Liver (tissue), 9 donors: Measurements from ENCODE around the gene STX19. TPM values are rescaled to one million over a fixed set of nuclear protein-coding genes. Genes with fewer than 3 reads are reported as not detected.

Source experiments
- DNase-seq: peaks from one replicate; pipeline ENCODE4 v3.0.0-alpha.2; 2017; ENCODE audit warnings: low spot score
- H3K27ac ChIP-seq, 2 donors: one replicate each; pipeline ENCODE4 v1.7.0; 2013; ENCODE audit warnings: inconsistent platforms in 2 of 2, low read length in 2 of 2, control low read depth in 1 of 2, low read depth in 1 of 2, mild to moderate bottlenecking in 1 of 2
- H3K27me3 ChIP-seq, 4 donors: one replicate each; pipeline versions ENCODE4 v1.6.1 to v1.7.0; 2013; ENCODE audit warnings: low read length in 3 of 4, inconsistent platforms in 1 of 4, mild to moderate bottlenecking in 1 of 4, moderate library complexity in 1 of 4; ENCODE audit not compliant: control insufficient read depth in 4 of 4, insufficient read depth in 4 of 4
- H3K36me3 ChIP-seq, 4 donors: one replicate each; pipeline versions ENCODE4 v1.6.1 to v1.7.0; 2013; ENCODE audit warnings: low read length in 3 of 4, mild to moderate bottlenecking in 3 of 4, low read depth in 1 of 4, moderate library complexity in 1 of 4; ENCODE audit not compliant: control insufficient read depth in 4 of 4, insufficient read depth in 3 of 4
- H3K4me1 ChIP-seq, 4 donors: one replicate each; pipeline versions ENCODE4 v1.6.1 to v1.7.0; 2013; ENCODE audit warnings: low read length in 3 of 4, mild to moderate bottlenecking in 3 of 4, moderate library complexity in 1 of 4; ENCODE audit not compliant: control insufficient read depth in 4 of 4, insufficient read depth in 4 of 4
- H3K4me3 ChIP-seq, 3 donors: one replicate each; pipeline versions ENCODE4 v1.6.1 to v1.7.0; 2013; ENCODE audit warnings: low read length in 3 of 3, control low read depth in 1 of 3, low read depth in 1 of 3, mild to moderate bottlenecking in 1 of 3
- H3K9ac ChIP-seq, 2 donors: one replicate each; pipeline ENCODE4 v1.7.0; 2013; ENCODE audit warnings: low read length in 2 of 2, mild to moderate bottlenecking in 2 of 2, moderate library complexity in 2 of 2, control low read depth in 1 of 2, low read depth in 1 of 2
- H3K9me3 ChIP-seq, 4 donors: one replicate each; pipeline versions ENCODE4 v1.6.1 to v1.7.0; 2013; ENCODE audit warnings: low read length in 3 of 4; ENCODE audit not compliant: control insufficient read depth in 4 of 4
- CTCF ChIP-seq: fragments of 150-350 bp; IDR thresholded peaks from 2 replicates; pipeline ENCODE4 v1.5.1; 2017; ENCODE audit warnings: improper control_type of control experiment, low read depth, low read length; ENCODE audit not compliant: missing input control
- FOXA1 ChIP-seq: IDR thresholded peaks from 2 replicates; pipeline ENCODE4 v1.6.1; 2016; ENCODE audit warnings: antibody characterized with exemption
- HNF4A ChIP-seq, 2 donors: conservative IDR thresholded peaks; 2 replicates each; pipeline ENCODE4 v1.6.1; 2016; ENCODE audit warnings: antibody characterized with exemption in 2 of 2, mild to moderate bottlenecking in 2 of 2
- HNF4G ChIP-seq: IDR thresholded peaks from 2 replicates; pipeline ENCODE4 v1.6.1; 2016; ENCODE audit warnings: antibody characterized with exemption
- RAD21 ChIP-seq, 2 donors: IDR thresholded peaks; 2 replicates each; pipeline ENCODE4 v1.6.1; 2016; ENCODE audit warnings: antibody characterized with exemption in 2 of 2, mild to moderate bottlenecking in 2 of 2
- RXRA ChIP-seq, 2 donors: IDR thresholded peaks; 2 replicates each; pipeline ENCODE4 v1.6.1; 2017 to 2018; ENCODE audit warnings: antibody characterized with exemption in 2 of 2, mild to moderate bottlenecking in 1 of 2
- TAF1 ChIP-seq: conservative IDR thresholded peaks from 2 replicates; pipeline ENCODE4 v1.6.1; 2016; ENCODE audit warnings: antibody characterized with exemption, mild to moderate bottlenecking
- YY1 ChIP-seq: IDR thresholded peaks from 2 replicates; pipeline ENCODE4 v1.6.1; 2016; ENCODE audit warnings: antibody characterized with exemption, mild to moderate bottlenecking
- WGBS: extraction: QIAGEN DNeasy Blood & Tissue Kit; methylation state at CpG from one replicate; pipeline ENCODE4 v1.1.7; 2013; 5-methylcytosine and 5-hydroxymethylcytosine counted together
- polyA plus RNA-seq, 2 donors: library from polyadenylated mRNA; stranded (reverse) in 1 of 2; unstranded in 1 of 2; fragments of 200-250 nt in 1 of 2; fragments of >200 nt in 1 of 2; fragmentation: Nextera tagmentation in 1 of 2; extraction: Ambion mirVana in 1 of 2; gene quantifications; one replicate each; pipeline versions ENCODE4 v1.2.1 to v1.2.3, GENCODE V29; 2013 to 2015
- total RNA-seq, 2 donors: library from RNA; depleted of rRNA; stranded (reverse); fragments of >200 nt; gene quantifications; one replicate each; pipeline ENCODE4 v1.2.3, GENCODE V29; 2014
- TF ChIP-seq, protein P1 (sequence below): IDR thresholded peaks from 2 replicates; pipeline ENCODE4 v1.6.1; 2016; ENCODE audit warnings: antibody characterized with exemption
- TF ChIP-seq, protein P2 (sequence below): IDR thresholded peaks from 2 replicates; pipeline ENCODE4 v1.6.1; 2016; ENCODE audit warnings: antibody characterized with exemption, mild to moderate bottlenecking
- donor health status: healthy.
- donor health status: healthy.
- donor health status: healthy.
- donor health status: healthy.
- donor health status: healthy.

The STX19 gene
- total and polyA plus RNA-seq, 4 donors: 0.18 TPM; not detected in 3

DNA sequence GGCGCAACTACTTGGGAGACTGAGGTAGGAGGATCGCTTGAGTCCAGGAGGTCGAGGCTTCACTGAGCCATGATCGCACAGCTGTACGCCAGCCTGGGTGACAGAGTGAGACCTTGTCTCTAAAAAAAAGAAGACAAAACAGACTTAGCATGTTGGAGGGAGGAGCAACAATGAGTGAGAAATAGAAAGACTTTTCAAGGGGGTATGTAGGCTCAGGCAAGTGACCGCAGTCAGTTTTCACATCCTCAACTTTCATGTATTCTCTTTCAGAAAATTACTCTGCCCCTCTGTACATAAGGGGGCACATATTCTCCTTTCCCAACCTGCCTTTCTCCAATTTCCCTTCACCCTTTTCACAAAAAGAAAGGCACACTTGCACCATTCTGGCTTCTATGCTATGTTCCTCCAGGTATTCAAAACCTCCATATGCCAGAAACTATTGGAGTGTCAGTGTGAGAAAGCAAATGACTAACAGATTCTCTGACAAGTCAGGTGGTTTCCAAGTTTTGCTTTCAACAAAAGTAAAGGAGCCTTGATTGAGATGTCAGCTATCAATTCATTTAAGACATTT is 42.0 kb upstream of the STX19 start:
- Histone ChIP-seq H3K36me3 (peaks cover 2 to 8% (median 3%) of the 10 kb centered on the region in 4 donors), H3K4me3 (no peak overlapping the region), H3K27me3 (no peaks in the 10 kb centered on the region), H3K9me3 (no peaks in the 10 kb centered on the region), H3K27ac (no peak overlapping the region), H3K9ac (no peak overlapping the region), H3K4me1 (peaks cover 0 to 3% (median 0%) of the 10 kb centered on the region in 4 donors)
- WGBS: 97% methylated on average over 6 of the region's 6 CpGs
- no peak for DNase-seq
- TF ChIP-seq FOXA1 (no peak), HNF4G (no peak), TAF1 (no peak), HNF4A (conservative IDR thresholded peaks at IDR 0.05) (no peak)
- TF ChIP-seq, protein P1, sequence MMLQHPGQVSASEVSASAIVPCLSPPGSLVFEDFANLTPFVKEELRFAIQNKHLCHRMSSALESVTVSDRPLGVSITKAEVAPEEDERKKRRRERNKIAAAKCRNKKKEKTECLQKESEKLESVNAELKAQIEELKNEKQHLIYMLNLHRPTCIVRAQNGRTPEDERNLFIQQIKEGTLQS: no peak

DNA sequence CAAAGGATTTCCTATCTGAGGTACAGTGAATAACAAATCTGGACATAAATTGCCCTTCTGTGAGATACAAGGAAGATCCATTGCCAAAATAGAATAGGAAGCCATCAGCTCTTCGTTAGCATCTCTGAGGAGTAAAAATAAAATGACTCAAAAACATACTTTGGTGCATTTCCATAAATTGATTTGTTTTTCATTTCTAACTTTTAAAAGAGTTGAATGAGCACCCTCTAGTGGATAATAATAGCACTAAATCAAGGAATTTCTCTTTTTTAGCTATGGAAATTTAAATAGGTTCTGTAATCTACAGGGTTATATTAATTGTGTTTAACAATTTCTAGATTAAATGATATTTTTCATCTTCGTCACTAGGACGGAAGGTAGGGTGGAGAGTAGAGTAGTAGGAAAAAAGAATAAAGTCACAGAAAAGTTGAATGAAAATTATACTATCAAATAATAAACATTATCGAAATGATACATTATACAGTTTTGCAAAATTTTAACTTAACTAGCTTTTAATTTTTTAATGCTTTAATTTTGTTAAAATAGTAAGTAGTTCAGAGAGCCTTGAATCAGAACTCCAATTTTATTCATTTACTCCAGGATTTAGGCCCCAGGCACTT is 40.9 kb upstream of the STX19 start:
- Histone ChIP-seq H3K9me3 (no peaks in the 10 kb centered on the region), H3K4me1 (peaks cover 0 to 6% (median 2%) of the 10 kb centered on the region in 4 donors), H3K4me3 (no peak overlapping the region), H3K27ac (no peak overlapping the region), H3K36me3 (peaks cover 2 to 8% (median 3%) of the 10 kb centered on the region in 4 donors), H3K27me3 (no peaks in the 10 kb centered on the region), H3K9ac (no peak overlapping the region)
- WGBS: 27% methylated on average over 4 of the region's 4 CpGs
- DNase-seq: no peak
- TF ChIP-seq RXRA (IDR thresholded peaks at IDR 0.05) (no peak), CTCF (peak; percentile 53), YY1 (no peak), RAD21 (IDR thresholded peaks at IDR 0.05) (peak; percentile 78 to 83)
- TF ChIP-seq, protein P2, sequence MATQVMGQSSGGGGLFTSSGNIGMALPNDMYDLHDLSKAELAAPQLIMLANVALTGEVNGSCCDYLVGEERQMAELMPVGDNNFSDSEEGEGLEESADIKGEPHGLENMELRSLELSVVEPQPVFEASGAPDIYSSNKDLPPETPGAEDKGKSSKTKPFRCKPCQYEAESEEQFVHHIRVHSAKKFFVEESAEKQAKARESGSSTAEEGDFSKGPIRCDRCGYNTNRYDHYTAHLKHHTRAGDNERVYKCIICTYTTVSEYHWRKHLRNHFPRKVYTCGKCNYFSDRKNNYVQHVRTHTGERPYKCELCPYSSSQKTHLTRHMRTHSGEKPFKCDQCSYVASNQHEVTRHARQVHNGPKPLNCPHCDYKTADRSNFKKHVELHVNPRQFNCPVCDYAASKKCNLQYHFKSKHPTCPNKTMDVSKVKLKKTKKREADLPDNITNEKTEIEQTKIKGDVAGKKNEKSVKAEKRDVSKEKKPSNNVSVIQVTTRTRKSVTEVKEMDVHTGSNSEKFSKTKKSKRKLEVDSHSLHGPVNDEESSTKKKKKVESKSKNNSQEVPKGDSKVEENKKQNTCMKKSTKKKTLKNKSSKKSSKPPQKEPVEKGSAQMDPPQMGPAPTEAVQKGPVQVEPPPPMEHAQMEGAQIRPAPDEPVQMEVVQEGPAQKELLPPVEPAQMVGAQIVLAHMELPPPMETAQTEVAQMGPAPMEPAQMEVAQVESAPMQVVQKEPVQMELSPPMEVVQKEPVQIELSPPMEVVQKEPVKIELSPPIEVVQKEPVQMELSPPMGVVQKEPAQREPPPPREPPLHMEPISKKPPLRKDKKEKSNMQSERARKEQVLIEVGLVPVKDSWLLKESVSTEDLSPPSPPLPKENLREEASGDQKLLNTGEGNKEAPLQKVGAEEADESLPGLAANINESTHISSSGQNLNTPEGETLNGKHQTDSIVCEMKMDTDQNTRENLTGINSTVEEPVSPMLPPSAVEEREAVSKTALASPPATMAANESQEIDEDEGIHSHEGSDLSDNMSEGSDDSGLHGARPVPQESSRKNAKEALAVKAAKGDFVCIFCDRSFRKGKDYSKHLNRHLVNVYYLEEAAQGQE: no peak
